ENCODE measurements around the gene PELI3.

Gene PELI3

DNA sequence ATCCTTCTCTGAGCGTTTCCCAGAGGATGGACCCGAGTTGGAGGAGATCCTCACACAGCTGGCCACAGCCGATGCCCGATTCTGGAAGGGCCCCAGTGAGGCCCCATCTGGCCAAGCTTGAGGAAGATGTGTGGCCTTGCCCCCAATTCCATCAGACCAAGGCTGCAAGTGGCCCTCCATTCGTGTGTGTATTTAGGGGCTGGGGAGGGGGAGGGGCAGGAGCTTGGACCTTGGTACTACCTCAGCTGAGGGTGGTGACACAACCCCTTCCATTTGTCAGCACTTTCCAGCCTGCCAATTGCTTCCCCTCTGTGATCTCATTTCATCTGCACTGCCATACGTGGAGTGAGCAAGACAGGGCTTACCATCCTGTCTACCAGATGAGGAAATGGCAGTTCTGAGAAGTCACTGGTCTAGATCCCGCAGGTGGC lies 42.4 kb downstream of the PELI3 start:
- no peak for DNase-seq

DNA sequence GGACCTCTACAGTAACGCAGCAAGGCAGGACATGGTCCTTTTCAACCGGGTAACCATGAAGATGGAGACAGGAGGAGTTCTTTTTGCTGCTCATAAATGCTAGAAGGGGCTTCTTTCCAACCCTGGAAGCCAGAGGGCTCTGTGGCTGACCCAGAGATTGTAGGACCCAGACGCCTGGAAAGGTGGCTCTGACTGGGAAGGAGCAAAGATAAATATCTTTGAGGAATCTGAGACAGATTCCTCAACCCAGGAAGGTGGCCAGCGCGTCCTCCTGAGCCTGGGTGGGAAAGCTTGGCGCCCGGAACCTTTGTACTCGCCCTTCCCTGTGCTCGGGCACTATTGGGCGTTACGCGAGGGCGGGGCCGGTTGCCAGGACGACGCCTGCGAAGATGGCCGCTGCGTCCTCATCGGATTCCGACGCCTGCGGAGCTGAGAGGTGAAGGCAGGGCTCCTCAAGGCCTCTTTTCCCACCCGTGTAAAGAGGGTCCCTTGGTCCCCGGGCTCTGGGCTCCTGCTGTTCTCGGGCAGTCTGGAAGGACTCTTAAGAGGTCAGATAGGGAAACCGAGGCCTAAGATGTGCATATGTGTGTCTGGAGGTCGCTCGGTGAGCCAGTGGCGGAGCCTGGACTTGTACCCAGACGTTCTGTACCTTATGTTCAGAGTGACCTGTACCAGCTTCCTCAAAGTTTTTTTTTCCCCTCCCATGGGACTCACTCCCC lies 43.7 kb downstream of the PELI3 start, which contains the start of gene BBS1:
Gene BBS1, plus strand, starts transcription at position 365 of the 719 bp plus-strand sequence. Its CDS starts 25 bp downstream, at position 390.
- DNase-seq = peak; percentile 35

- DNase-seq = no peak
These were observed 44.3 kb downstream of the PELI3 start for GRCh38 chr11:66510990-66511339.

DNA sequence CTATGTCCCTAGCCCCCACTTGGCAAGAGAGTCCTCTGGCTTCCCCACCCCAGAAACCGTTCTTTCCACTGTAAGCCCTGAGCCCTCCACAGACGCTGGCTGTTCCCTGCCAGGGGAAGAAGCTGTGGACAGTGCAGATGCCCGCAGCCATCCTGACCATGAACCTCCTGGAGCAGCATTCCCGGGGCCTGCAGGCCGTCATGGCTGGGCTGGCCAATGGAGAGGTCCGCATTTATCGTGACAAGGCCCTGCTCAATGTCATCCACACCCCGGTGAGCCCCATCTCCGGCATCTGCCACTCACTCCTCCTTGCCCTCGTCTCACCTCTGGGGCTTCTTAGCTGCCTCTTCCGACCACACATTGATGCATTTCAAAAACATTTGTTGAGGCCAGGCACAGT lies 56.9 kb downstream of the PELI3 start:
- no peak for DNase-seq

DNA sequence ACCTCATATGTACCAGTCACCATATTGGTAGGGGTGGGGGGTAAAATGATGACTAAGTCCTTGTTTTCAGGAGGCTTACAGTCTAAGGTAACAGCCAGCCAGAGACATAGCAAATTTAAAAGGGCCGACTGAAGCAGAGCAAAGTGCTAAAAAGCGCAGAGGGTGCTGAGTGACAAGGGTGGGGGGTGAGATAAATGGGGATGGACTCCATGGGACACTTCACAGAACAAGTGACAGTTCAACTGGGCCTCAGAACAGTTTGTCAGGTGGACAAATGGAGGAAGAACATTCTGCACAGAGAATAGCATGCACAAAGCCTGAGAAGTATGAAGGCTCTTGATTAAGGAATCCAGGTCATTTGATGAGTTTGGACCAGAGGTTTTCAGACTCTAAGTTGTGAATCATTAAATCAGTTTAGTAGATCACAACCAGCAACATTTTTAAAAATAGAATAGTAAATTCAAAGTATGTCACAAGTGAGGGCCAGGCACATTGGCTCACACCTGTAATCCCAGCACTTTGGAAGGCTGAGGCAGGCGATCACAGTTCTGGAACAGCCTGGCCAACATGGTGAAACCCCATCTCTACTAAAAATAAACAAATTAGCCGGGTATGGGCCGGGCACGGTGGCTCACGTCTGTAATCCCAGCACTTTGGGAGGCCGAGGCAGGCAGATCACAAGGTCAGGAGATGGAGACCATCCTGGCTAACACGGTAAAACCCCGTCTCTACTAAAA lies 57.8 kb downstream of the PELI3 start:
- no peak for DNase-seq

Data from NCI-H1694 treated with DMSO at 0.1 percent for 48 hours (cell line).